Endometrium (tissue), 2 donors: Measurements from ENCODE around the gene EDN2.

Experiments
- FAIRE-seq: peaks from 2 replicates; lab custom pipeline; 2012; peaks lifted over from hg19 to GRCh38; lab: Jason Lieb, UNC
- donor health status: control.
- donor health status: control.

Gene EDN2

DNA sequence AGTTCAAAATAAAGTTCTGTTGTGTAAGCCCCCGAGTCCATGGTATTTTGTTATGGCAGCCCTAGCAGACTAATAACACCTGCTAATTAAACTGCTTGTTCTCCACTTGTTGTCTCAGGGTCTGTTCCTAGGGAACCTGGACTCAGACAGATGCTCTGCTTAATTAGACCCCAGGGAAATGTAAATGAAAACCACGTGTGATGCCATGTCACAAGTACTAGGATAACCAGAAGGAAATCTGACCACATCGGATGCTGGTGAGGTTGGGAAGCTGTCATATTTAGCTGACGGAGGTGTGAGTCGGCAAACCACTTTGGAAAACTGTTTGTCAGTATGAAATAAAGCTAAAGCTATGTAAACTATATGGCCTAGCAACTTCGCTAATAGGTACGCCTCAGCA lies 19.6 kb downstream of the EDN2 start:
- no peak for FAIRE-seq

DNA sequence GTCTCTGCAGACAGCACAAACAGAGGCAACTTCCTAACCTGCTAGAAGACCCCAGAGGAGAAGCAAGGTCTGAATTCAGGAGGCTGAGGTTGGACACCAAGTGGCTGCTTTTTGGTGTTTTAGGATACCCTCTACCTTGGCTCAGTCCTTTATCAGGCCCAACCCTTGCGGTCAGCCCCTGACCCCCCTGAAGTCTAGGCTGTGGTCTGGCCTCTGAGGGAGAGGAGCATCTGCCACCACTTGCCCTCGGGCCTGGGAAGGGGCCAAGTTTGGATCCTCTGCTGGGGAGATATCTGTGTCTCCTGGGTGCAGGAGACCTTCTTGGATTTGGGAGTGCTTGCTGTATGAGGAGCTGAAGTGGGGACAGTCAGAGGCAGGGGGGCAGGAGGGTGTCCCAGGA lies 21.0 kb downstream of the EDN2 start:
- FAIRE-seq = no peak

DNA sequence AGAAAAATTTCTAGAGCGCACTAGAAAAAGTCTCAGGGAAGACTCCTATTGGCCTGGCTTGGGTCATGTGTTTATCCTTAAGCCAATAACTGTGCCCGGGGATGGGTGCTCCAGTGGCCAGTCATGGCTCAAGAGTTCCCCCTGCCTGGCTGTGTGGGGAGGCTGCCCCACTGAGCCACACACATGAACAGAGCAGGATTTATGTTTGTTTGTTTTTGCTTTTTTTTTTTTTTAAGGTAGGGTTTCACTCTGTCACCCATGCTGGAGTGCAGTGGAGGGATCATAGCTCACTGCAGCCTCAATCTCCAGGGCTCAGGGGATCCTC lies 21.8 kb downstream of the EDN2 start:
- no peak for FAIRE-seq

DNA sequence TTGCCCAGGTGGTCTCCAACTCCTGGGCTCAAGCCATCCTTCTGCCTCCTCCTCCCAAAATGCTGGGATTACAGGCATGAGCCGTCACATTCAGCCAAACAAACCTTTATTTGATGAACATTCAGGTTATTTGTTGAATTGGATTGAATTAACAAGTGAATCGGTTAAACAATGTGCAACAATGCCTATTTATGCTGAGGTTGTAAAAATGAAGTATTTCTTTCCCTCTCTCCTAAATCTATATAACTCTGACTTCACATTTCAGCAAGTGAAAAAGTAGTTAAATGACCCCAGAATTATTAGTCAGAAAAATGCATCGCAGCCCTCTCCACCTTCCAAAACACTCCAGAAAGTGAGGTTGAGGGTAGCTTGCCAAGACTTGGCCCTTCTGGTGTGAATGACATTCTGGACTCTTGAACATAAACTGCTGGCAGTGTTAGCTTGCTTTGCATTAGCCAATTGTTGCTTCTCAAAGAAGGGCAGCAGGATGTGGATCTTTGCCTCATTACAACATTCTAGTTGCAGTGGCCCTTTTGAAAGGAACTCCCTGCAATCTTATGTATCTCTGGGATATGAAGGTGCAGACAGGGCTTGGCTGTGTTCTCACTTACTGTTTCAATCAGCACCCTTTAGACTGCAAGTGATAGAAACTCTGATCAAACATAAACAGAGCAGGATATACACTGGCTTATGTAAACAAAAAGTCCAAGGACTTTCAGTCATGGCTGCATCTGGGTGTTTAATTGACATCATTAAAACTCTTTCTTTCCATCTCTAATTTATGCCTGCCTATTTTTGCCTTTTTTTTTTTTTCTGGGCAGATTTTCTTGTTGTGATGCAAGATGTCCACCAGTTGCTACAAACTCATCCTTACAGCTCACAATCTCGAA lies 22.4 kb downstream of the EDN2 start:
- no peak for FAIRE-seq

DNA sequence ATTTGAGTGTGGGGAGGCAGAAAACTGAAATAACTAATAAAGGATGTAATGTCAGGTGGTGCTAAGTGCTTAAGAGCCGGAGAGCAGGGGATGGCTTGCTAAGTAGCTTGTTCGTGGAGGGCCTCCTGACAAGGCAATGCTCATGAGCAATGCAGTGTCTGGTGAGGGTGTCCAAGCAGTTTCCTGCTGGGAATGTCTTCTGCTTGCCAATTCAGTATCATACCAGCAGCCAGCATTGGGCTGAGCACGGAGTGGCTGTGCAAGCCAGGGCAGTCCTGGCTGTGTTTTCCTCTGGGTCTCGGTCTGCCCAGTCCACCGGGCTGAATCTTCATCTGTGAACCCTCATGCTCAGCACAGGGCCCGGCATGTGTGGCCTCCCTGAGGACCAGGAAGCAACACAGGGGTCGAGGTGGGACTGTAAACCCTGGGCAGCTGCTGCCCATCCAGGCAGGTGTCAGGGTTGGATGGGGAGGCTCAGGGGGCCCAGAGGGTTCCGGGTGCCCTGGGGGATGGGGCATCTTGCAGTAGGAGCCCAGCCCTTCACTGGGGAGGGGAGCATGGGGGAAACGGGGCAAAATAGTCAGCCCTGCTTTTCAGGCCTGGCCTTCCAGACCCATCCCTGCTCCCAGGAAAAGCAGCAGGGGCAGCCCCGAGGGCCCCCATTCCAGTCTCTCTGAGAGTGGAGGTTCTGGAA lies 27.5 kb downstream of the EDN2 start:
- no peak for FAIRE-seq

DNA sequence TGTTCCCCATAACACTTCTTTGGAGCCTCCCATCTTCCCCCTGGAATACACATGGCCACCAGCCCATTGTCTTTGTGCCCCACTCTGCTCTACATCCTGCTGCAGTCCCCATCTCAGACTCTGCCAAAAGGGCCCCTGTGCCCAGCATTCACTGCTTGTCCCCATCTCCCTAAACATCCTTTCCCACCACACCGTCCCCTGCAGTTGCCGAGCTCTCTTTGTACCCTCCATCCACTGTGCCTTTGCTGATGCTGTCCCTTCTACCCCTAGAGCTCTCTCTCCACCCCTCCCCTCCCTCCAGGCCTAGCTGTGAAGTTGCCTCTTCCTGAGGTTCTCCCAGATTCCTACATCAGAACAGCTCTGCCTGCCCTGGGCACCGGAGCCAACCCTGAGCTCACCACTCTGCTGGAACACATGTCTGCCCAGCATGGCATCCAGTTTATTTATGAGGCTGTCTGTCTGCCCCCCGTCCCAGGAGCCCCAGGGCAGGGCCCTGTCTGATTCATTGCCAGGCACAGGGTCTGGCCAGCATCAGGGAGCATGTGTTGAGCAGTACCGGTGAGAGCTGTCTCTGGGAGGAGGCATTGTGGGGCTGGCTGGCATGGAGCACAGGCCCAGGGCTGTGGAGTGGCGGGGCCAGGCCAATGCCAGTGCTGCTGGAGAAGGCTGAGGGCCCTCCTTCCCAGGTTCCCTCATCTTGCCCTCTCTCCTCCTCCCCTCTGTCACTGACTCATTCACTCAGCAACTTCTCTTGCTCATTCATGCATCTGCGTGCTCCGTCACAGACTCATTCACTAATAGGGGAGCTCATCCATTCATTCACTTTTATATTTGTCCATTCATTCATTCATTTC lies 28.8 kb downstream of the EDN2 start:
- no peak for FAIRE-seq

DNA sequence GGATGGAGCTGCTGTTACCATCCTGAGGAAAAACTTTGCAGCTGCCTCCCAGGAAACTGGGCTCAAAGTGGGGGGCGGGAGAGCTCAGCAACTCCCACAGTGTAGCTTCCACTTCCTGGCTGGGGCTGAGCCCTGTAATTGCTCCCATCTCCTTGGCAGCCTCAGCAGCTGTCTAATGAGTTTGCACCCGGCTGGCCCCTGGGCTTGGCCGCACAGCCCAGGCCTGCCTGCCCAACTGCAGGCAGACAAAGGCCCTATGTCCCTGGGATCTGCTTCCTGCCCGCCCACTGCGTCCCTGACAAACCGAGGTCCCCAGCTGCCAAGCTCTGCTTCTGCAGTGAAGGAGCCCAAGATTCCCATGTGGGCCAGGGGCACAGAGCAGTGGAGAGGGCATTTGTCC lies 30.1 kb downstream of the EDN2 start:
- FAIRE-seq = no peak

DNA sequence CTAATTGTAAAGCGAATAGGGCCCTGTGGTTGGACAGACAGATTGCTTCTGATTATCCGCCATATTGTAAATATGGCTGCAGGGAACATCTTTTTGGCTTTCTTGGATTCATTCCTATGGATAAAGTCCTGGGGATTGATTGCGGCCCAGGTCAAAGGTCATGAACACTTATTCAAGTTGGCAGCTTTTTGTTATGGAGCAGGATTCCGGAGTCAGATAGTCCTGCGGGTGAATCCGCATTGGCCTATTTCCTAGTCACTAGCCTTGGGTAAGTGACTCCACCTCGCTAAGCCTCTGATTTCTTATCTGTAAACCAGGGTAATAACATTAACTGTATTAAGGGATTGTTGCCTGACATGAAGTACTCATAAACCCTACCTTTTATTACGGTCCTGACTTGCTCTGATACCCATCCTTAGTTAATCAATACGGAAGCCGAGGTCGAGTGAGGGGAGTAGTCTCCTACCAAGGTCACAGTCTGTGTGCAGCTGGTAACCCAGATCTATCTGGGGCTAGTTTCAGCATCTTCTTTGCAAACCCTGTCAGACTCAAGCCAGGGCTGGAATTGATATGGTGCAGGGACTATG lies 31.7 kb downstream of the EDN2 start:
- no peak for FAIRE-seq

DNA sequence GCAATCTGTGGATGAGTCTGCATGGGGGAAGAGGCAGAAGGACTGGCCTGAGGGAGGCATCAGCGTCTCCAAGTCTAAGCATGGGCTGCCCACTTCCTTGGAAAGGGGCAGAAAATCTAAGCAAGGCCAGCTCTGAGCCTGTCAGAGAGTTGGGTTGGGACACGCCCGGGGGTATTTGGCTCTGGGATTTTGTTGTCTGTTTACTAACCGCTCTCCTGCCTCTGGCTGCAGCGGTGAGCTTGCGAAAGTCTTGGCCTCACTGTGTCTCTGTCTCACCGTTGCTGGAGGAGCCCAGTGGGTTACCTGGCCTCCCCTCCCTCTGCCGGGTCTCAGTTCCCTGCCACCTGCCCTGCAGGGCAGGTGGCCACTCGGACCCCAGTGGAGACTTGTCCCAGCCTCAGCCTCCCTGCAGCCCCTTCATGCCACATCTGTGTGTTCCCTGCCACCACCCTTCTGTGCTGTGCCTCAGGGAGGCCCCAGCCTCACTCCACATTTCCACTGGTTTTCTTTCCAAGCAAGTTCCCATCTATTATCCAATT lies 33.7 kb downstream of the EDN2 start:
- FAIRE-seq = no peak

DNA sequence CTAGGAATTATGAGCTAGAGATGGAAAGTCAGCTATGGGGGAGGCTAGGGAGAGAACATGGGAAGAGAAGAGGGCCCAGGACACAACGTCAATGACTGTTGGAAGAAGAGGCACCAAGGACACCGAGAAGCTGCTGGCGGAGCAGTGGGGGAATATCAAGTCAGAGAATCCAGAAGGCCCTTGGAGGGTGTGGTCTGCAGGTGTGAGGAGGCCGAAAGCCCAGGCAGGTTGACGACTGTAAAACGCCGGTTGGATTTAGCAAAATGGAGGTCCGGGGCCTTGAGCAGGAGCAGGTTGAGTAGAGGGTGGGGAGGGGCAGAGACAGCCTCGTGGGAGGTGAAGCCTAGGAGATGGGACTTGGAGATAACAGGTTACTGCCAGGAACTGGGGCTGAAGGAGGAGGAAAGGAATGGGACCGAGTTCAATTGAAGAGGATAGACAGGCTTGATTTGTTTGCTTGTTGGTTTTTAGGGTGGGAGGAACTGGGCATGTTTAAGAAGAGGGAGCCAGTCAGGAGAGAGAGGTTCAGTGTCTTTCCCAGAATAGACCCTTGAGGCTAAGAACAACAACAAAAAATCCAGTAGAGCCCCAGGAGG lies 35.1 kb downstream of the EDN2 start:
- no peak for FAIRE-seq

DNA sequence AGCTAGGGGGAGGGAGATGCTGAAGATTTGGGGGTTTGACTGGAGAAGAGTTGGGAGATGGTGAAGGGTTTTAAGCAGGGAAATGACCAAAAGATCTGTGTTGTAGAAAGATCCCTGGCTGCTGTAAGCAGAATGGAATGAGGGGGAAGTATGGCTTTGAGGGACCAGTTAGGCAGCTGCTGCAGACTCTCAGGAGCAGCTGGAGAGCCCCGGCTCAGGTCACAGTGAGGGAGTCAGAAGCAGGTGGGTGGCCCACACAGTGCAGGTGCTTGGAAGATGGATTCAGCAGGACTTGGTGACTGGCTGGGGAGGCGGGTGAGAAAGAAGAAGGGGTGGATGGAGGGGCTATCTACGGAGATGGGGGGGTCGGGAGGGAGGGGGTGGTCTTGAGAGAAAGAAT lies 35.7 kb downstream of the EDN2 start:
- no peak for FAIRE-seq

DNA sequence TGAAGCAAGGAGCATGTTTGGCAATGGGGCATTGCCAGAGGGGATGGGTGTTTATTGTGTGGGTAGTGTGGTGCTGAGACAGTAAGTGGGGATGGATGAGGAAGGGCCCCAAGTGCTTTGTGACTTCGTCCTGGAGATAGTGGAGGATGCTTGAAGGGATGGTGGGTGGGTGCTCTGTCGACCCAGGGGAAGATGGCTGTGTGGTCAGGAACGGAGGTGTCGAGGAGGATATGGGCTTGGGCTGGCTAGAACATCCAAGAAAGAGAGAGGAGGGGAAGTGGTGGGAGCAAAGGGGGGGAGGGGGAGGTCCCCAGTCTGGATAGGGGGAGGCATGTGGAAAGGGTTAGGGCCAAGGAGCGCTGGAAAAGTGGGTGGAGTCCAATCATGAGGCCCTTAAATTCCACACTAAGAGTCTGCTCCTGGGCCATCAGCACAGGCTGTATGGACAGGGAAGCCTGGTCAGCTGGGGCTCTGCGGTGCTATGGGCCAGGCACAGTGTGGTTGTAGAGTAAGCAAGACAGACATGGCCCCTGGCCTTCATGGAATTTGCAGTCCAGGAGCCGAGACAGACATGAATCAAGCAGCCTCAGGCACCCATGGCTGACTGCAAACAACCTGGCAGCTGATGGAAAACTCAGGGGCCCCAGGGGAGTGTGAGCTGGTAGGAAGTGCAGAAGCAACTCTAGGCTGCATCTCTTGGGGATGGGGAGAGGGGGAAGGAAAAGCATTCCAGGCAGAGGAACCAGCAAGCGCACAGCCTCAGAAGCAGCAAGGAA lies 36.3 kb downstream of the EDN2 start:
- no peak for FAIRE-seq

DNA sequence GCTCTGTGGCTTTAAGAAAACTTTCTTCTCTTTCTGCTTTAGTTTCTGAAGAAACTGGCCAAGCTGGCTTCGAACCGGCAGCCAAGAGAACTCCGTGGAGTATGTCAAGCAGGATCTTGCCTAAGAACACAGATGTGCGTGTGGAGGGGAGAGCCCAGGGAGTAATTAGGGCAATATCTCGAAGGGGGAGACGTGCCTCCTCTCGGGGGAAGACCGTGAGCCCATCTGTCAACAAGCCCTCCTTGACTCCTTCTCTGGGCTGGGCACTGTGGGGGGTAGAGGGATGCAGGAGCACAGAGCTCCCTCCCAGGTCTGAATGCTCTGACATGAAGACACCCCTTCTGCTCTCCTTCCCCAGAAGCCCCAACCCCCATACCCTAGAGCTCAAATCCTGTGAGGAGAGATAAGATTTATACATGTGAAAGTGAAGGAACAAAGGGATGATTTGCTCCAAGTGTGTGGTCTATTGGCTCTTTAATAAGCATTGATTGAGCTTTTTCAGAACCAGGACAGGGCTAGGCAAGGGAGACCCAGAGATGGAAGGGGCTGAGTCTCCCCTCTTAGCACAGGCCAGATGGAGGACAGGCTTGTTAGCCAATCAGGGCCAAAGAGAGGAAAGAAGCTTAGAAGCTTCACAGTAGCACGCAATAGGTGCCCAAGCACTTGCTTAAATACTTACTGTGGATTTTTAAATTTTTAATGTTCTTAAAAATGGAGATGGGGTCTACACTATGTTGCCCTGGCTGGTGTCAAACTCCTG lies 37.5 kb downstream of the EDN2 start:
- no peak for FAIRE-seq

DNA sequence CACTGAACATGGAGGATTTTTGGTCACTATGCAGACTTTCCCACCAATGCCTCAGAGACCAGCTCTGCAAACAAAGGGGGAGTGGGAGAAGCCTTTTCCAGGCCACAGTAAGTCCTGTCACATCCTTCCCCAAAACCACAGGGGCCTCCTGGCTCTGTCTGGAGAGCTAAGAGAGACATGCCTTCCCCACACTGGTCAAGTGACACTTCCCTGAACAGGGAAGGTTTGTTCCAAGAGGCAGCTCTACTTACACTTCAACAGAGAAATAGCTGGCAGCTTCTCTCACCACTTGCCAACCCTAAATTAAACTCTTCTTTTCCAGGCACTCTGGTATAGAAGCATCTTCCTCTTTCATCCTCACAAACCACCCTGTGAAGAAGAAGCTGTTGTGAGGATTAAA lies 39.7 kb downstream of the EDN2 start:
- no peak for FAIRE-seq

DNA sequence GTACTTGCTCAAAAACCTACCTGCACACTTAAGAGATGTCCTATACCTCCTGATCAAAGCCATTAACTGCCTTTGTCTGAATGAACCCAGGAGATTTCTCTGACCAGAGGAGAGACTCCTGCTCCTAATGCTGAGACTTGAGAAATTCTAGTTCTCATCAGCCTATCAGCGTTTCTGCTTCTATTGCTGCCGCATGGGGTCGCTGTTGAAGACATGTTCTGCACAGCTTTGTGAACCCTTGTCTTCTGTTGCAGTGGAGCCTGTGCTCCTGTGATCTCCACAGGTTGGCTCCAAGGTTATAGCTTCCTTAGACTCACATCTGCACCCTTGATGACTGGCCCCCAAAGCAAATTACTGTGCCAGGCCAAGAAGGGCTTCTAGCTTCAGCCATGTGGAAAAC lies 40.2 kb downstream of the EDN2 start:
- FAIRE-seq = no peak

DNA sequence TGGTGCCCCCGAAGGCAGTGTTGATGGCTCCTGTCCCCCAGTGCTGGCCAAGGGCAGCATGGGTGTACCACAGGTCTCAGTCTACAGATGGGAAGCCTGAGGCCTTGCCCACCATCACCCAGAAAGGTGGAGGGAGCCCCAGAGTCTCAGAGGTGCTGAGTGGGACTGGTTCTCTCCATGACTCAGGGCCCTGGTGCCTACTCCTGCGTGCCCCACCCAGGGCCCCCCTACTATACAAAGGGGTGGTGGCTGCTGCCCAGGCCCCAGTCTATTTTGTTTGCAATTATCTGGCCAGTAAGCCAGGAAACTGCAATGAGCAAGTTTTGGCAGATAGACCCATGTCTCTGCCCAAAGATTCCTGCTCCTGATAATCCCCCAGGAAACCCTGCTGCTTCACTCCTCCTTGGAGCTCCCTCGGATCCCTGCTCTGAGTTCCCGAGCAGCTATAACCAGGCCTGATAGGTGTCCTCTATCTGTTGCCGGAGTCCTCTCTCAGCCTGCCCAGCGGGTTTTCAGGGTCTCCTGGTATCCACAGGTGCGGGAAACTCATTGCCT lies 41.7 kb downstream of the EDN2 start:
- FAIRE-seq = no peak

DNA sequence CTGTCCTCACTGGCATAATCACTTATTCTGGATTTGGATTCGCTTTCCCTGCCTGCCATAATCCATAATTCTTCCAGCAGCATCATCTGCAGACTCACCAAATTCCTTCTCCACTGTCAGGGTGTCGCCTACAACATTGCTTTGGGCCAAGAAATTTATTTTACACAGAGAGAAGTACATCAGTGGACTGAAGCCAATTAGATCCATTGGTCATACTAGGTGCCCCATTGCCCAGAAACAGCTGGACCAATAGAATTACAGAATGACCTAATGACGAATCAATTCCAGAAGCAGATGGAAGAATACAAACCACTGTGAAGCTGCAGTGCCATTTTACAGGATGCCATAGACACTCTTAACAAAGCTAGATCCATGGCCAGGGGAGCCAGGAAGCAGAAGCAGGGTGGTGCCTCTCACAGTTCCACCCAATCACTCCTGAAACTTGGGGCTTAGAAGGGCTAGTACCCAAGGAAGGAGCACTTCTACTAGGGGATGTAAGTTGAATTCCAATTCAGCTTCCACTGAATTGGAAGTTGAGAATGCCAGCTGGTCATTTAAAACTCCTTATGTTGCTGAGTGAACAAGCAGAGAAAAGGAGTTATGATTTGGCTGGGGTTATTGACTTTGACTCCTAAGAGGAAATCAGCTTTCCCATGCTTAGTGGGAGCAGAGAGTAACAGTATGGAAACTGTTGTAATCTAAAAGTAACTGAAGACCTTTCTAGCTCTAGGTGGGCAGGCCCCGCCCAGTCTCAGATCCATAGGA lies 44.0 kb downstream of the EDN2 start:
- no peak for FAIRE-seq

DNA sequence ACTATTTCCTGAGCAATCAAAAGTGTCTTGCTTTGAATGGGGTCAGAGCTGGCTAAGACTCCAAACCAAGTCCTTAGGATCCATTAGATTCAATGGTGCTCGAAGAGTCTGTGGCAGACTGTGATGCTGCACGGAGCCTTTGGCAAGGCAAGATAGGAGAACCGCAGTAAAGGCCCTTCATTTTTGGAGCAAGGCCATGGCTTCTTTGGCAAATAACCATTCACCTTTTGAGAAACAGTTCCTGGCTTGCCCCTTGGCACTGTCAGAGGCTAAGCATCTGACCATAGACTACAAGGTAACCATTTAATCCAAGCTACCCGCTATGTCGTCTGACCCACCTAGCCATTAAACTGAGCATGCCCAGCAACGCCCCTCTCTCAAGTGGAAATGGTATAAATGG lies 45.2 kb downstream of the EDN2 start:
- no peak for FAIRE-seq

DNA sequence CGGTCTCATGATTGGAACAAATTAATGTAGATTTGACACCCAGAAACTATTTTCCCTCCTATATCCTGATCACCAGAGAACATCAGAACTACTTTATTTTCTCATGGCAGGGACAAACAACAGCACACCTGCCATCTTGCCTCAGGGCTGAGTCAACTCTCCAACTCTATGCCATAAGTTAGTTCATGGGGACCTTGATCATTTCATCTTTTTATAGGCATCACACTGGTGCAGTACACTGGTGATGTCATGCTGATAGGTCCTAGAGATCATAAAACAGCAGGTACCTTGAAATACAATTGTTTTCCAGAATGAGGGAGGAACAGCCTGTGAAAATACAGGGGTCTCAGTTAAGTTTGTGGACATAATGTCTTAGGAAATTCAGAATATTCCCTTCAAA lies 45.8 kb downstream of the EDN2 start:
- FAIRE-seq = no peak
